ENCODE results near the gene NR1H3. TPM values are rescaled to one million over a fixed set of nuclear protein-coding genes. Genes with fewer than 3 reads are reported as not detected.

Gene NR1H3
- polyA plus RNA-seq, 2 of the 4 experiments (the other 2 are of a cell fraction): 14.5 to 18.7 TPM

DNA sequence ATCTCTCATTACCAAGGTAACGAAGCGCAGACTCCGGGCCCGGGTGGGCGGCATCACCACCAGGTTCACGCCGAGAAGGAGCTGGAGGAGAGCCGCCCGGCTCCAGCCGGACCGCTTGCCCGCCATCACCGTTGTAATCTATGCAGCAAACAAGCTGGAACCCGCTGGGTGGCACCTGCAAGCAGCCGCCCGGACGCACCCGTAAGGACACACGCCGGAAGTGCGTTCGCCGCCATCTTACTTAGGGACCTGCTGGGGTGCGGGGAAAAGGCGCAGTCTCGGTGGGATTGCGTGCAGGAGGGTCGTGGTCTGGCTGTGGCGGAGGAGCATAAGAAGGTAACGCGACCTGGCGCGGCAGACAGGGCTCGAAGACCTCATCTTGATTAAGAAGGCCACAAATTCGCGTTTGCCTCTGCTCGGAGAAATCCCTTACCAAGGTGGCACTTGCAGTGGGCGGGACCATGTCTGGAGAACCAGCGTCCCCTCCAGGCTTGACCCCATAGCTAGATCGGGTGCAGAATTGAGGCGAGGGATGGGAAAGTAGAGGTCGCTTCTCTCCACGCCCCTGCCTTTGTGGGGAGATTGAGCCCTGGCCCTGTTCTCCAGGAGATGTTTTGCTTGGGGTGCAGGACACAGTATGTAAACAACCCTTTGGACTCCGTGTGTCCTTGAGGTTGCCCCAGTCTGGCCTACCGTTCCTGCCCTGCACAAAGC is 9.0 kb upstream of the NR1H3 start, which contains the start of gene ACP2 (continued):
- TF ChIP-seq, protein P1, sequence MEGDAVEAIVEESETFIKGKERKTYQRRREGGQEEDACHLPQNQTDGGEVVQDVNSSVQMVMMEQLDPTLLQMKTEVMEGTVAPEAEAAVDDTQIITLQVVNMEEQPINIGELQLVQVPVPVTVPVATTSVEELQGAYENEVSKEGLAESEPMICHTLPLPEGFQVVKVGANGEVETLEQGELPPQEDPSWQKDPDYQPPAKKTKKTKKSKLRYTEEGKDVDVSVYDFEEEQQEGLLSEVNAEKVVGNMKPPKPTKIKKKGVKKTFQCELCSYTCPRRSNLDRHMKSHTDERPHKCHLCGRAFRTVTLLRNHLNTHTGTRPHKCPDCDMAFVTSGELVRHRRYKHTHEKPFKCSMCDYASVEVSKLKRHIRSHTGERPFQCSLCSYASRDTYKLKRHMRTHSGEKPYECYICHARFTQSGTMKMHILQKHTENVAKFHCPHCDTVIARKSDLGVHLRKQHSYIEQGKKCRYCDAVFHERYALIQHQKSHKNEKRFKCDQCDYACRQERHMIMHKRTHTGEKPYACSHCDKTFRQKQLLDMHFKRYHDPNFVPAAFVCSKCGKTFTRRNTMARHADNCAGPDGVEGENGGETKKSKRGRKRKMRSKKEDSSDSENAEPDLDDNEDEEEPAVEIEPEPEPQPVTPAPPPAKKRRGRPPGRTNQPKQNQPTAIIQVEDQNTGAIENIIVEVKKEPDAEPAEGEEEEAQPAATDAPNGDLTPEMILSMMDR (IDR thresholded peaks at IDR 0.05): peak; percentile 35
- TF ChIP-seq CEBPB (IDR thresholded peaks at IDR 0.05) (peak in 1 of 2 experiments; percentile 49; a peak in 1 of 4 replicates), HES2 (IDR thresholded peaks at IDR 0.05) (no peak), ZNF302 (CRISPR knock-in tag; IDR thresholded peaks at IDR 0.05) (no peak), ZC3H11A (IDR thresholded peaks at IDR 0.05) (no peak), JUN (IDR thresholded peaks at IDR 0.05) (peak; percentile 63 to 94; a peak in 4 of 5 replicates), USF2 (IDR thresholded peaks at IDR 0.05) (no peak), ESRRA (IDR thresholded peaks at IDR 0.05; ENCODE audit: borderline replicate concordance, low read length) (0 out of 2 replicates have a peak, but pooled peaks have one; percentile 20), HEYL (CRISPR knock-in tag; IDR thresholded peaks at IDR 0.05) (no peak), SREBF2 (IDR thresholded peaks at IDR 0.05) (no peak), HDAC2 (IDR thresholded peaks at IDR 0.05) (no peak), RCOR1 (IDR thresholded peaks at IDR 0.05; ENCODE audit: low read depth, low read length) (no peak), RARB (CRISPR knock-in tag; IDR thresholded peaks at IDR 0.05) (no peak), ATOH8 (CRISPR knock-in tag; IDR thresholded peaks at IDR 0.05; ENCODE audit: low read depth) (0 out of 2 replicates have a peak, but pooled peaks have one; percentile 13), RNF2 (IDR thresholded peaks at IDR 0.05; ENCODE audit: borderline replicate concordance, low read depth) (no peak), ZSCAN20 (CRISPR knock-in tag; IDR thresholded peaks at IDR 0.05) (no peak), ZFP36 (IDR thresholded peaks at IDR 0.05; ENCODE audit: borderline replicate concordance, partially characterized antibody) (no peak), NFE2L2 (conservative IDR thresholded peaks at IDR 0.05; ENCODE audit: low read length) (no peak), CBX2 (IDR thresholded peaks at IDR 0.05; ENCODE audit: borderline replicate concordance, low read depth) (no peak), FOSB (CRISPR knock-in tag; IDR thresholded peaks at IDR 0.05) (no peak), EHMT2 (IDR thresholded peaks at IDR 0.05; ENCODE audit: low read depth) (no peak), HOXA7 (CRISPR knock-in tag; IDR thresholded peaks at IDR 0.05) (no peak), JUNB (IDR thresholded peaks at IDR 0.05) (no peak)
- TF ChIP-seq, protein P2, sequence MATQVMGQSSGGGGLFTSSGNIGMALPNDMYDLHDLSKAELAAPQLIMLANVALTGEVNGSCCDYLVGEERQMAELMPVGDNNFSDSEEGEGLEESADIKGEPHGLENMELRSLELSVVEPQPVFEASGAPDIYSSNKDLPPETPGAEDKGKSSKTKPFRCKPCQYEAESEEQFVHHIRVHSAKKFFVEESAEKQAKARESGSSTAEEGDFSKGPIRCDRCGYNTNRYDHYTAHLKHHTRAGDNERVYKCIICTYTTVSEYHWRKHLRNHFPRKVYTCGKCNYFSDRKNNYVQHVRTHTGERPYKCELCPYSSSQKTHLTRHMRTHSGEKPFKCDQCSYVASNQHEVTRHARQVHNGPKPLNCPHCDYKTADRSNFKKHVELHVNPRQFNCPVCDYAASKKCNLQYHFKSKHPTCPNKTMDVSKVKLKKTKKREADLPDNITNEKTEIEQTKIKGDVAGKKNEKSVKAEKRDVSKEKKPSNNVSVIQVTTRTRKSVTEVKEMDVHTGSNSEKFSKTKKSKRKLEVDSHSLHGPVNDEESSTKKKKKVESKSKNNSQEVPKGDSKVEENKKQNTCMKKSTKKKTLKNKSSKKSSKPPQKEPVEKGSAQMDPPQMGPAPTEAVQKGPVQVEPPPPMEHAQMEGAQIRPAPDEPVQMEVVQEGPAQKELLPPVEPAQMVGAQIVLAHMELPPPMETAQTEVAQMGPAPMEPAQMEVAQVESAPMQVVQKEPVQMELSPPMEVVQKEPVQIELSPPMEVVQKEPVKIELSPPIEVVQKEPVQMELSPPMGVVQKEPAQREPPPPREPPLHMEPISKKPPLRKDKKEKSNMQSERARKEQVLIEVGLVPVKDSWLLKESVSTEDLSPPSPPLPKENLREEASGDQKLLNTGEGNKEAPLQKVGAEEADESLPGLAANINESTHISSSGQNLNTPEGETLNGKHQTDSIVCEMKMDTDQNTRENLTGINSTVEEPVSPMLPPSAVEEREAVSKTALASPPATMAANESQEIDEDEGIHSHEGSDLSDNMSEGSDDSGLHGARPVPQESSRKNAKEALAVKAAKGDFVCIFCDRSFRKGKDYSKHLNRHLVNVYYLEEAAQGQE (IDR thresholded peaks at IDR 0.05): no peak
- TF ChIP-seq, protein P3, sequence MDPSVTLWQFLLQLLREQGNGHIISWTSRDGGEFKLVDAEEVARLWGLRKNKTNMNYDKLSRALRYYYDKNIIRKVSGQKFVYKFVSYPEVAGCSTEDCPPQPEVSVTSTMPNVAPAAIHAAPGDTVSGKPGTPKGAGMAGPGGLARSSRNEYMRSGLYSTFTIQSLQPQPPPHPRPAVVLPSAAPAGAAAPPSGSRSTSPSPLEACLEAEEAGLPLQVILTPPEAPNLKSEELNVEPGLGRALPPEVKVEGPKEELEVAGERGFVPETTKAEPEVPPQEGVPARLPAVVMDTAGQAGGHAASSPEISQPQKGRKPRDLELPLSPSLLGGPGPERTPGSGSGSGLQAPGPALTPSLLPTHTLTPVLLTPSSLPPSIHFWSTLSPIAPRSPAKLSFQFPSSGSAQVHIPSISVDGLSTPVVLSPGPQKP (IDR thresholded peaks at IDR 0.05; ENCODE audit: low read depth, low read length): no peak

All from A549 (cell line).